ENCODE results near the gene TMIGD3.

- no peak for TF ChIP-seq POLR2A (IDR thresholded peaks at IDR 0.05)
- no peak for TF ChIP-seq CTCF (IDR thresholded peaks at IDR 0.05)
Observed at GRCh38 chr1:111490220-111490619, 13.2 kb downstream of the TMIGD3 start.

All from sigmoid colon (tissue), 3 donors.